OCI-LY3 (cell line): ENCODE results near the gene MCF2L2.

ENCODE experiments used
- EZH2phosphoT487 ChIP-seq: fragments of 200-600 bp; shearing (Covaris generic); IDR thresholded peaks from 2 replicates; pipeline ENCODE4 v1.6.1; 2018; ENCODE audit warnings: antibody characterized with exemption, mixed run types, low read depth
- TF ChIP-seq, protein P1 (sequence below): fragments of 200-600, 300-600 bp; sonication (generic); IDR thresholded peaks from 2 replicates; pipeline ENCODE4 v1.5.1; 2014; ENCODE audit warnings: antibody characterized with exemption, low read length, low read depth

DNA sequence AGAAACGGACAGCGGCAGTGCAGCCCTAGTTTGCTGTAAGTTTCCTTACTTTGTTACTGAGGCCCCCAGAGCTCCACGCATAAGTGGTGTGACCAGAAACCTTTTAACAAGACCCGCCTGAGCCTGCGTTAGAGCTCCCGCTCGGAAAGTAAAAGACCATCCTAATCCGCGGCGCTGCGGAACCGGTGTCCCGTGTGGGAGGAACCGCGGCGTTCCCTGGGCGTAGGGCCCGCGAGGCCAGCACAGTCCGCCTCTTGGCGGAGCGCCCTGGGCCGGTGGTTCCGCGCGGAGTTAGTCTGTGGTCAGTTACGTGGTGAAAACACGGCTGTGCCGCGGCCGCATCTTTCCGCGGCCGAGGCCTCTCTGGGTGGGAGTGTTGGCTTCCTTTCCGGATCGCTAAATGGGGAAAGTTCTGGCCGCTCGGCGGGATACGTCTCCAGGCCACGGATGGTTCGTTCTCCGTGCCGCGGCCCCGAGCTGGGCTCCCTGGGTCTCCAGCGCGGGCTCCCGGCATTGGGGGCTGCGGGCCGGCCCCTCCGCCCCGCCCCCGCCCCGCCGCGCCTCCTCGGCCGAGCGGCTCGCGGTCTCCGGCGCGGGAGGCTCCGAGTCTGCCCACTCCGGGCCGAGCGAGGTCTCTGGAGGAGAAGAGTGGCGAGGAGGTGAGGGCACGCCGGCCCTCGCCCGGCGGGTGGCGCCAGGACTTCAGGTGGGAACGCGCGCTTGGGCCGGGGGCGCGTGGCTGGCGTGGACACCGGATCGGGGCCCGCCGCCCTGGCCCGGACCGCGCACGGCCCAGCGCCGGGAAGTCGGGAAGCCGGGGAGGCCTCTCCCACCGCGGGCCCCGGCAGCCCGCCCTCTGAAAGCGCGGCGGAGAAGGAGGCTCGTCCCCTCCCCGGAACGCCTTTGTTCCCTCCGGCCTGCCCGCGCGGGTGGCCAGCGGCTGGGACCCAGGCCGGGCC is 174.6 kb downstream of the MCF2L2 start:
- TF ChIP-seq, protein P1, sequence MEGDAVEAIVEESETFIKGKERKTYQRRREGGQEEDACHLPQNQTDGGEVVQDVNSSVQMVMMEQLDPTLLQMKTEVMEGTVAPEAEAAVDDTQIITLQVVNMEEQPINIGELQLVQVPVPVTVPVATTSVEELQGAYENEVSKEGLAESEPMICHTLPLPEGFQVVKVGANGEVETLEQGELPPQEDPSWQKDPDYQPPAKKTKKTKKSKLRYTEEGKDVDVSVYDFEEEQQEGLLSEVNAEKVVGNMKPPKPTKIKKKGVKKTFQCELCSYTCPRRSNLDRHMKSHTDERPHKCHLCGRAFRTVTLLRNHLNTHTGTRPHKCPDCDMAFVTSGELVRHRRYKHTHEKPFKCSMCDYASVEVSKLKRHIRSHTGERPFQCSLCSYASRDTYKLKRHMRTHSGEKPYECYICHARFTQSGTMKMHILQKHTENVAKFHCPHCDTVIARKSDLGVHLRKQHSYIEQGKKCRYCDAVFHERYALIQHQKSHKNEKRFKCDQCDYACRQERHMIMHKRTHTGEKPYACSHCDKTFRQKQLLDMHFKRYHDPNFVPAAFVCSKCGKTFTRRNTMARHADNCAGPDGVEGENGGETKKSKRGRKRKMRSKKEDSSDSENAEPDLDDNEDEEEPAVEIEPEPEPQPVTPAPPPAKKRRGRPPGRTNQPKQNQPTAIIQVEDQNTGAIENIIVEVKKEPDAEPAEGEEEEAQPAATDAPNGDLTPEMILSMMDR: no peak
- no peak for TF ChIP-seq EZH2phosphoT487
